IMR-90 (cell line): ENCODE measurements around the gene BTBD6. TPM values are rescaled to one million over a fixed set of nuclear protein-coding genes. Genes with fewer than 3 reads are reported as not detected.

Experiments used
- ATAC-seq: fragments of 200-7000 bp; cut with Tn5 transposase; 2 replicates; pipeline ENCODE4 v1.9.1; 2020; ENCODE audit warnings: low read depth, mild to moderate bottlenecking, moderate library complexity
- BruUV-seq: library from RNA; stranded (reverse); fragments of 400-500 nt; replicated peaks from 2 replicates; lab custom pipeline; 2021; lab: Mats Ljungman, UMichigan
- CTCF ChIA-PET: fragments of 300-600 bp; formaldehyde crosslinking; extraction: SDS; loops from one replicate; lab custom pipeline; 2021; ENCODE audit warnings: antibody characterized with exemption; lab: Yijun Ruan, JAX
- POLR2A ChIA-PET: fragments of 300-600 bp; sonication (Branson Sonifier 250); formaldehyde crosslinking; loops from one replicate; lab custom pipeline; 2022; ENCODE audit warnings: antibody characterized with exemption; ENCODE audit not compliant: unreplicated experiment; lab: Charles Lee
- DNase-seq: peaks from one replicate; pipeline ENCODE4 v3.0.0; 2013
- H2AFZ ChIP-seq: replicated peaks from 2 replicates; pipeline ENCODE3; 2013; ENCODE audit warnings: low read length, mild to moderate bottlenecking; ENCODE audit not compliant: poor library complexity
- H2AK5ac ChIP-seq: 2 replicates; pipeline ENCODE4 v1.6.1; 2013; ENCODE audit warnings: low read depth, low read length, inconsistent platforms
- H2AK9ac ChIP-seq: replicated peaks from 2 replicates; pipeline ENCODE3; 2013; ENCODE audit warnings: mild to moderate bottlenecking, low read depth, low read length, moderate library complexity; ENCODE audit not compliant: poor library complexity
- H2BK120ac ChIP-seq: 2 replicates; pipeline ENCODE4 v1.6.1; 2013; ENCODE audit warnings: low read depth, low read length, inconsistent platforms
- H2BK15ac ChIP-seq: 3 replicates; pipeline ENCODE4 v1.6.1; 2013; ENCODE audit warnings: low read depth, low read length, inconsistent platforms
- H2BK20ac ChIP-seq: 2 replicates; pipeline ENCODE4 v1.6.1; 2013; ENCODE audit warnings: low read depth, mild to moderate bottlenecking, inconsistent platforms, low read length, moderate library complexity
- H2BK5ac ChIP-seq: 2 replicates; pipeline ENCODE4 v1.6.1; 2013; ENCODE audit warnings: mild to moderate bottlenecking, low read depth, low read length, inconsistent platforms; ENCODE audit not compliant: poor library complexity, severe bottlenecking
- H3K14ac ChIP-seq: replicated peaks from 2 replicates; pipeline ENCODE4 v1.6.1; 2013; ENCODE audit warnings: low read depth, low read length, inconsistent platforms
- H3K18ac ChIP-seq: 2 replicates; pipeline ENCODE4 v1.6.1; 2013; ENCODE audit warnings: low read depth, low read length, control low read depth
- H3K23ac ChIP-seq: 2 replicates; pipeline ENCODE4 v1.6.1; 2013; ENCODE audit warnings: low read depth, low read length, inconsistent platforms
- H3K27ac ChIP-seq: 2 replicates; pipeline ENCODE4 v1.5.1; 2013; ENCODE audit warnings: mild to moderate bottlenecking, control low read depth, low read length; ENCODE audit not compliant: insufficient read depth
- H3K27me3 ChIP-seq: 2 replicates; pipeline ENCODE4 v1.6.1; 2013; ENCODE audit warnings: low read length; ENCODE audit not compliant: control insufficient read depth, insufficient read depth
- H3K36me3 ChIP-seq: 2 replicates; pipeline ENCODE4 v1.6.1; 2013; ENCODE audit warnings: low read length, mixed read lengths; ENCODE audit not compliant: control insufficient read depth, insufficient read depth
- H3K4ac ChIP-seq: 2 replicates; pipeline ENCODE4 v1.6.1; 2013; ENCODE audit warnings: low read depth, low read length, inconsistent platforms
- H3K4me1 ChIP-seq: 2 replicates; pipeline ENCODE4 v1.6.1; 2013; ENCODE audit warnings: low read length, mixed read lengths; ENCODE audit not compliant: control insufficient read depth, insufficient read depth
- H3K4me2 ChIP-seq: 2 replicates; pipeline ENCODE4 v1.6.1; 2013; ENCODE audit warnings: low read depth, mild to moderate bottlenecking, control low read depth, low read length, moderate library complexity
- H3K4me3 ChIP-seq: 2 replicates; pipeline ENCODE4 v1.5.1; 2013; ENCODE audit warnings: low read depth, mild to moderate bottlenecking, control low read depth, low read length, moderate library complexity; ENCODE audit not compliant: insufficient read depth
- H3K56ac ChIP-seq: 2 replicates; pipeline ENCODE4 v1.6.1; 2013; ENCODE audit warnings: low read length, inconsistent platforms; ENCODE audit not compliant: insufficient read depth; ENCODE audit errors: extremely low read depth
- H3K79me1 ChIP-seq, 2 experiments: 2 replicates each; pipeline ENCODE4 v1.6.1; 2013; ENCODE audit warnings: low read length in 2 of 2, inconsistent platforms in 1 of 2, low read depth in 1 of 2
- H3K9ac ChIP-seq: 2 replicates; pipeline ENCODE4 v1.6.1; 2013; ENCODE audit warnings: low read depth, low read length, control low read depth
- H3K9me1 ChIP-seq: 2 replicates; pipeline ENCODE4 v1.6.1; 2013; ENCODE audit warnings: low read length, inconsistent platforms; ENCODE audit not compliant: insufficient read depth
- H3K9me3 ChIP-seq: 2 replicates; pipeline ENCODE4 v1.6.1; 2013; ENCODE audit warnings: low read length; ENCODE audit not compliant: control insufficient read depth, insufficient read depth
- H4K20me1 ChIP-seq: 2 replicates; pipeline ENCODE4 v1.6.1; 2013; ENCODE audit warnings: low read length, inconsistent platforms; ENCODE audit not compliant: insufficient read depth
- H4K5ac ChIP-seq: 2 replicates; pipeline ENCODE4 v1.6.1; 2013; ENCODE audit warnings: mild to moderate bottlenecking, low read depth, low read length, control low read depth
- H4K8ac ChIP-seq, 2 experiments: 2 replicates each; pipeline ENCODE4 v1.6.1; 2013; ENCODE audit warnings: low read depth in 2 of 2, low read length in 2 of 2, control low read depth in 1 of 2, inconsistent platforms in 1 of 2
- H4K91ac ChIP-seq: 2 replicates; pipeline ENCODE4 v1.6.1; 2013; ENCODE audit warnings: low read depth, low read length, inconsistent platforms; ENCODE audit not compliant: insufficient read depth
- FOS ChIP-seq: fragments of 150-350 bp; IDR thresholded peaks from 2 replicates; pipeline ENCODE4 v1.6.1; 2016; ENCODE audit warnings: low read depth, low read length
- MAFK ChIP-seq: IDR thresholded peaks from 2 replicates; pipeline ENCODE4 v1.6.1; 2012; ENCODE audit warnings: low read depth, low read length, improper control_type of control experiment
- SMC3 ChIP-seq: fragments of 150-350 bp; IDR thresholded peaks from 2 replicates; pipeline ENCODE4 v1.6.1; 2016; ENCODE audit warnings: low read depth, mild to moderate bottlenecking, antibody characterized with exemption, low read length, moderate library complexity
- WGBS, 2 experiments: methylation state at CpG; one replicate each; pipeline versions ENCODE4 v1.1.5 to v1.1.7; 2013; ENCODE audit warnings: missing lambda C conversion rate in 2 of 2; ENCODE audit not compliant: insufficient read length in 1 of 2; ENCODE audit errors: extremely low coverage in 2 of 2; 5-methylcytosine and 5-hydroxymethylcytosine counted together
- dilution Hi-C: fragments of 300-500 bp; cut with HindIII; formaldehyde crosslinking; loops from one replicate; pipeline ENCODE4 v1.14.3; 2018; ENCODE audit warnings: low sequenced_read_pairs; ENCODE audit not compliant: unreplicated experiment
- in situ Hi-C: fragments of 300-500 bp; cut with MboI; formaldehyde crosslinking; loops from 3 replicates; pipeline ENCODE4 v1.14.3; 2019; ENCODE audit warnings: low sequenced_read_pairs, inconsistent platforms, mixed read lengths
- intact Hi-C: fragments of 100-400 bp; cut with micrococcal nuclease; formaldehyde crosslinking; loops from 2 replicates; pipeline ENCODE4 v1.10.0; 2022
- polyA plus RNA-seq, 3 experiments: library from polyadenylated mRNA; depleted of rRNA; stranded (reverse); fragments of >200 nt; gene quantifications; 2 replicates each; pipeline ENCODE4 v1.2.3, GENCODE V29; 2012; ENCODE audit warnings: low replicate concordance in 1 of 3
- total RNA-seq: library from RNA; depleted of rRNA; stranded (reverse); fragments of >200 nt; gene quantifications from 2 replicates; pipeline ENCODE4 v1.2.3, GENCODE V29; 2012
- TF ChIP-seq, protein P1 (sequence below): fragments of 150-350 bp; IDR thresholded peaks from 2 replicates; pipeline ENCODE4 v1.6.1; 2017; ENCODE audit warnings: mild to moderate bottlenecking, antibody characterized with exemption, low read length, low read depth
- TF ChIP-seq, protein P2 (sequence below): conservative IDR thresholded peaks from 2 replicates; pipeline ENCODE4 v1.5.1; 2012; ENCODE audit warnings: mild to moderate bottlenecking, low read depth, low read length, improper control_type of control experiment

BTBD6 gene
- total and polyA plus RNA-seq, 2 of the 4 experiments (the other 2 are of a cell fraction), result 33.9 to 43.9 TPM

DNA sequence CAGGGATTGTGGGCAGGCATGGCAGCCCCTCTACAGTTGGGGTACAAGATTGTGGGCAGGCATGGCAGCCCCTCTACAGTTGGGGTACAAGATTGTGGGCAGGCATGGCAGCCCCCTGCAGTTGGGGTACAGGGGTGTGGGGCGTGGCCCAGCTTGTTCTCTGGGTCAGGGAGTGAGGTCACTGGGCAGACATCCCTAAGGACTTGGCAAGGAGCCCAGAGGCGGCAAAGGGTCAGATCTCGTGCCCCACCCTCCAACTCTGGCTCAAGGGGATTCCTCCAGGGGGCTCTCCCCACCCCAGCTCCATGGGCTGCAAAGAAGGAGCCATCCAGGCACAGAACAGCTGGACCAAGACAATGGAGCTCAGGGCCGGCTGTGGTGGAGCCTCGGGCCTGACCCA, 41.5 kb upstream of the BTBD6 start:
- Histone ChIP-seq H3K18ac (no peak overlapping the region), H4K91ac (no peak overlapping the region), H3K4ac (no peak overlapping the region), H3K79me1 (no peaks in the 10 kb centered on the region), H3K9me1 (no peaks in the 10 kb centered on the region), H3K4me2 (no peak overlapping the region), H2BK20ac (no peak overlapping the region), H3K27me3 (no peaks in the 10 kb centered on the region), H2BK15ac (no peak overlapping the region), H2BK120ac (no peak overlapping the region), H3K23ac (no peak overlapping the region), H3K56ac (no peak overlapping the region), H4K20me1 (peaks cover 9% of the 10 kb centered on the region), H3K14ac (no peak overlapping the region), H3K9ac (no peak overlapping the region), H3K4me1 (peaks cover 1% of the 10 kb centered on the region; the same call in 1 of the 2 replicates), H2AK5ac (no peak overlapping the region), H3K4me3 (no peak overlapping the region), H3K9me3 (no peaks in the 10 kb centered on the region), H3K36me3 (peaks cover 11% of the 10 kb centered on the region), H2AFZ (no peak overlapping the region), H4K5ac (no peak overlapping the region), H2BK5ac (no peak overlapping the region), H3K27ac (no peak overlapping the region), H4K8ac (no peak overlapping the region), H2AK9ac (no peak overlapping the region)
- no TSS peak for BruUV-seq
- DNase-seq (no peak), ATAC-seq (no peak)
- in situ Hi-C loops (no loop called here), dilution Hi-C loops (no loop called here), intact Hi-C loops (no loop called here)
- POLR2A ChIA-PET, result no interaction called here
- TF ChIP-seq, protein P1, sequence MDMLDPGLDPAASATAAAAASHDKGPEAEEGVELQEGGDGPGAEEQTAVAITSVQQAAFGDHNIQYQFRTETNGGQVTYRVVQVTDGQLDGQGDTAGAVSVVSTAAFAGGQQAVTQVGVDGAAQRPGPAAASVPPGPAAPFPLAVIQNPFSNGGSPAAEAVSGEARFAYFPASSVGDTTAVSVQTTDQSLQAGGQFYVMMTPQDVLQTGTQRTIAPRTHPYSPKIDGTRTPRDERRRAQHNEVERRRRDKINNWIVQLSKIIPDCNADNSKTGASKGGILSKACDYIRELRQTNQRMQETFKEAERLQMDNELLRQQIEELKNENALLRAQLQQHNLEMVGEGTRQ, result no peak
- TF ChIP-seq, protein P2, sequence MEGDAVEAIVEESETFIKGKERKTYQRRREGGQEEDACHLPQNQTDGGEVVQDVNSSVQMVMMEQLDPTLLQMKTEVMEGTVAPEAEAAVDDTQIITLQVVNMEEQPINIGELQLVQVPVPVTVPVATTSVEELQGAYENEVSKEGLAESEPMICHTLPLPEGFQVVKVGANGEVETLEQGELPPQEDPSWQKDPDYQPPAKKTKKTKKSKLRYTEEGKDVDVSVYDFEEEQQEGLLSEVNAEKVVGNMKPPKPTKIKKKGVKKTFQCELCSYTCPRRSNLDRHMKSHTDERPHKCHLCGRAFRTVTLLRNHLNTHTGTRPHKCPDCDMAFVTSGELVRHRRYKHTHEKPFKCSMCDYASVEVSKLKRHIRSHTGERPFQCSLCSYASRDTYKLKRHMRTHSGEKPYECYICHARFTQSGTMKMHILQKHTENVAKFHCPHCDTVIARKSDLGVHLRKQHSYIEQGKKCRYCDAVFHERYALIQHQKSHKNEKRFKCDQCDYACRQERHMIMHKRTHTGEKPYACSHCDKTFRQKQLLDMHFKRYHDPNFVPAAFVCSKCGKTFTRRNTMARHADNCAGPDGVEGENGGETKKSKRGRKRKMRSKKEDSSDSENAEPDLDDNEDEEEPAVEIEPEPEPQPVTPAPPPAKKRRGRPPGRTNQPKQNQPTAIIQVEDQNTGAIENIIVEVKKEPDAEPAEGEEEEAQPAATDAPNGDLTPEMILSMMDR, result no peak
- TF ChIP-seq MAFK (no peak), SMC3 (no peak), FOS (no peak)
- WGBS, 2 experiments, result 42% methylated on average over 3 of the region's 5 CpGs; no CpG with 5 or more reads in 1 of the 2 experiments
- CTCF ChIA-PET, result no interaction called here
